GM19324 (cell line): ENCODE results near the gene CD63.

Experiments used
- ATAC-seq: cut with Tn5 transposase; IDR thresholded peaks from one replicate; pipeline ENCODE4 v1.9.1; 2021; ENCODE audit warnings: mild to moderate bottlenecking, moderate library complexity; ENCODE audit not compliant: unreplicated experiment, low FRiP score

The CD63 gene

DNA sequence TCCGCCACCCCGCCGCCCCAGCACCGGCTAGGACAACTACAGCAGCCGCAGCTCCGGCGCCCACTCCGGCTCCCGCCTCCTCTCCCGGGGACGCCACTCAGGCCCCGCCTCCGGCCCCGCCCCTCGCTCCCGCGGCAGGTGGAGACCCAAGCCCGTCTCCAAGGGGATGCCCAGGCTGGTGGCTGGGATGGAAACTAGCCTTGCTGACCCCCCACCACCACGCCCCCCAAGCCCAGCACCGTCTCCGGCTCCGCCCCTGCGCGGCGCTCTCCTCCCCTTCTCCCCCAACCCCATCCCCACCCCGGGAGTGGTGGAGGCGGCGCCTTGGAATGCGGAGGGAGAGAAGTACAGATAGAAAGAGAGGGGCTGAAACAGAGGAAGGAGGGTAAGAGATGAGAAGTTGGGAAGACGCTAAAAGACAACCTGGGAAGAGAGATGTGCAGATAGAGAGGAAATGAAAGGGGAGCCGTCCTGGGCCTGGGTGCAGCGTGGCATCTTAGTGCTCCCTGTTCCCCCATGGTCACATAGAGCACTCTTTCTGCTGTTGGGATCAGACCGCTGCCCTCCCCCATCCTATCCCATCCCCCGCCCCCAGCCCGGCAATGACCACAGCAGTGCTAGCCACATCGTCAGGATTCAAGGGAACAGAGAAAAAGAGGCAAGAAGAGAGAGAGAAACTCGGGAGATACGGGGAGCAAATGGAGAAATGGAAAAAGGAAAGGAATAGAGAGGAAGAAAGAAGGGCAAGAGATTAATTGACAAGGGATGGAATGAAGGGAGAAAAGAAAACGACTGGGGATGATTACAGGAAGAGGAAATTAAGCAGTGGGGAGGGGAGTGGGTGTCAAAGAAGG lies 20.7 kb downstream of the CD63 start, which contains the start of gene ITGA7:
Gene ITGA7, minus strand, starts transcription at position 64 of the 854 bp plus-strand sequence. CDS start 222 bp downstream, outside the sequence.
- ATAC-seq = no peak

DNA sequence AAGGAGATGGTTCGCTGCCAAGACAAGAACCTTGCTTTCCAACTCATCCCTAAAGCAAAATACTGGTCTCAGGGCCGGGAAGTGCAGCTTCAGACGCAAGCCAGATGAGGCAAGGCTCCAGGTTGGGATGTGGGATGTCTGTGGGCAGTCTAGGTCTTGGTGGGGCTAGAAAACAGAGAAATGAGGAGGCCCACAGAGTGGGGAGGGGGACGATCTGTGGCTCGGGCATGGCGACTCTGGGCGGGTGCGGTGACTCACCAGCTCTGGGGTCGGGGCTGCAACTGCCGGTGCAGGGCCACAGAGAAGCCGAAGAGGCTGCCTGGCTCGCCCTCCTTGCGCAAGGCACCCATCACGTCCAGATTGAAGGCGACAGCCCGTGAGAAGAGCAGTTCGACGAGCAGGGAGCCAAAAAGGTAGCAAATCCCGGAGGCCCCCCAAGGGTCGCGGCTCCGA lies 21.6 kb downstream of the CD63 start:
- ATAC-seq = no peak

DNA sequence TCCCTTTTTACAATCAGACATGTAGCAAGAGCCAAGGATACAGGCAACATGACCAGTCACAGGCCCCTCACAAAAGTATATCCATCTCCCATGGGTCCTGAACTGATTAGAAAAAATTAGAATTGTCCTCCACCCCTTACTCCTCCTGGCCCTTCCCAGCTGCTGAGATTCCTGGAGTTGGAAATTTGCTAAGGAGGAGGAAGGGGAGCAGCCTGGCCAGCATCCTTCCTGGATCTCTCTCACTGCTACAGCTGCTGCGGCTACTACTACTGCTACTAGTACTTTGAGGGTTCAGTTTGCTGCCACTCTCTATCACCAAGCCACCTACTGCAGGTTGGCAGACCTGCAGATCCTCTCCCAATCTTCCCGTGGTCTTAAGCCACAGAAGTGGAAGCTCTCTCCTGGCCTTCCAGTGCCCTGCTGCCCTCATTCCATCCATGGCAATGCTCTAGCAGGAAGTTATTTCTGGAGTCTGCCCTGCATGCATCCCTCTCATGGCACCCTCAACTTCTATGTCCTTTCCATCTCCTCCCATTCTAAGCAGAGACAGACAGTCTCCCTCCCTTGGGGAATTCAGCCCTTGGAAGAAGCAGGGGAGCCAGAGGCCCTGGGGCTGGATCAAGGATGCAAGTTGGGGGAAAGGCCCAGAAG lies 22.1 kb downstream of the CD63 start:
- no peak for ATAC-seq

DNA sequence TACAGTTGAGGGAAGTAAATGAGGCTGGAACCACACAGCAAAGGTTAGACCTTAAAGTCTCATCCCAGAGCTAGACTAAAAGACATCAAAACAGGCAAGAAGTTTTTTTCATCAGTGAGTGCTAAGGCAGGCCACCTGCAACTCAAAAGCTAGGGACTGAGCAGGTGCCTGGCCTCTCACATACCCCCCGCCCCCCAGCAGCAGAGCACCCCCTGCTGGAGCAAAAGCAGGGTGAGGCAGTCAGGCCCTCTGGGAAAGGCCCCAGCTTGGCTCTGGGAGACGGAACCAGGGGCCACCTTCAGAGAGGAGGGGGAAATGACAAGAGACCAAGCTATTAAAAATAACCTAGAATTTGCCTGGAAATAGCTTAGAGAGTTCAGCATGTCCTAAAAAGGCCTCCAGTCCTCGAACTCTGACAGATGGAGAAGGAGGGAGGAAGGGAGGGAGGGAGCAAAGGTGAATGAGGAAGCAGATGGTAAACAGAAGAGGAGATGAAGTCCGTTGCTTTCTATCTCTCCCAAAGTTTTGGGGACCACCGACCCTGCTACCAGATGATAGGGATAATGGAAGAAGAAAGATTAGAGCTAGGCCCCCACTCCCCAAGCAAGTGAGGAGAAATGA lies 22.9 kb downstream of the CD63 start:
- ATAC-seq = no peak

DNA sequence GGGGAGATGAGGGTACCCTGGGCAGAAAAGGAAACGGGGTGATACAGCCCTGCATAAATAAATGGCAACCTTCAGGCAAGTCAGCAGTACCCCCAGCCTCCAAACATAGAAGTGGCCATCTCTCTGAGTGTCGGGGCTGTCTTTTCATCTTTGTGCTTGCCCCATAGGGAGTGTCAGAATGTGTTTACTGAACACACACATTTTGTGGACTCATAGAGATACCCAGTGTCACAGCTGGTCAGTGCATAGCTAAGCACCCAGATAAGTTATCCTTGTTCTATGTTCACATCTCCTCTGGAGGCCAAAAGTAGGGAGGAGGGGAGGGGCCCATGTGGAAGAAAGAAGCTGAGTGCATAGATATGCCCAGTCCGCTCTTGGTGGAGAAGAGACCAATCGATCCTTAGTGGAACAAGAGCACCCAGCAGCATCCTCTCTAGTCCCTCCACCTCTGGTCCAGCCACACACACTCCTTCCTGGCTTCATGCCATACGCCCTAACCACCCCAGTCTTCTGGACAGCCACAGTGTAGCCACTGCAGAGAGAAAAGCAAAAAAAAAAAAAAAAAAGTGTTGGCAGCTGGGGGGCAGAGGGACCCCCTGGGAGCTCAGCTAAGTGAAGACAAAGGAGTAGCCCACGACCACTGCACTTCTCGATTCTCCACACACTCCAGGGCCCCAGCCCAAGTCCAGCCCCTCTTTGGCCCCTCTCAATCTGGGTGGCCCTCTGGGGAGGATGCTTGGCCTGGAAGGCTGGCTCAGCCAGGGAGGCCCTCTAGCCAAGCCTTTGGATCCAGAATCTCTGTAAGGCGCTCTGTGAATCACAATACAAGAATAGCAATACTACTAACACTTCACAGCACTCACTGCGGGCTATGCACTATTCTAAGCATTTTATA lies 23.7 kb downstream of the CD63 start:
- no peak for ATAC-seq

DNA sequence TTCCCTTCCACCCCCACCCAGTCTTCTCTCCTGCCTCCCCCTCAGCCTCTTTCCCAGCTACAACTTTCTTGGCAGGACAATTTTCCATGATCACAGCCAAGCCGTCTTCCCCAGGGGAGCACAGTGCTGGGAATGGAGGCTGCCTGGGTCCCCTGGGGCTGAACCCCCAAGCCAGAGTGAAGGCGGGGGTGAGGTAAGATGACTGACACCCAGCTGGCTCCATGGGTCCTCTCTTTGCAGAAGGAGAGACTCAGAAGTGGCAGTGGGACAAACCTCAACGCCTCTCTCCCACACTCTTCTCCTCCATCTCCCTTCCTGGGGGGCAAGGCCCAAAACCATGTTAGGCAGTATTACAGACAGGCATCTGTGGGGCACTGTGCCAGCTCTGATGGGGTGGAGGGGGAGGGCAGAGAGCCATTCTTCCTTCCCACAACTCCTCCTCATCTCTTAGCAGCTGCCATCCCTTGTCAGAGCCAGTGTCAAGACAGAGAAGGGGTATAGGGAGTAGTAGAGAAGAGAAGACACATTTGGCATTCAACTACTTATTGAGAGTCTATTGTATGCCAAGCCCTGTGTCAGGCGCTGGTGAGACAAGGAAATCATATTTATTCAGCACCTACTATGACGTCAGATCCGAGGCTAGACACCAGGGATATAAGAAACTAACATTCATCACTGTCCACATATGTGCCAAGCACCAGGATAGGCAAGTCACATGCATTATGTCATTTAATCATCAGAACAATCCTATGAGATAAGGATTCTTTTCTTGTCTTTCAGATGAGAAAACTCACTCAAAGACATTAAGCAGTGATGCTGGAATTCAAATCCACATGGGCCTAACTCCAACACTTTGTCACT lies 24.7 kb downstream of the CD63 start:
- no peak for ATAC-seq

DNA sequence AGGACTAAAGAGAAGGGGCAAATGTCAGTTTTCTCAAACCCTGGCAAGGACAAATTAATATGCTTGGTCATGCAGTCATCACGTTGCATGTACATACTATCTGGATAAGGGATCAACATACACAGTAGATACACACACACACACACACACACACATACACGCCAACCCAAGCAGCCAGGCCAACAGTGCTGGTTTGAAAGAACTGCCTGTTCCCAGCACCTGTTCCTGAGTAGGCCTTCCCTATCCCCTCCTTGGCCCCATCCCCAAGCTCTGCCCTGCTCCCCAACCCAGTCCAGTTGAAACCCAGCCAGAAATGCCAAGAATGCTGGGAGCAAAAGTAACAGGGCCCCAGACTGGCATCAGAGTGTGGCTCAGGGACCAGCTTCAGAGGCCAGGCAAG lies 25.5 kb downstream of the CD63 start:
- ATAC-seq = no peak

DNA sequence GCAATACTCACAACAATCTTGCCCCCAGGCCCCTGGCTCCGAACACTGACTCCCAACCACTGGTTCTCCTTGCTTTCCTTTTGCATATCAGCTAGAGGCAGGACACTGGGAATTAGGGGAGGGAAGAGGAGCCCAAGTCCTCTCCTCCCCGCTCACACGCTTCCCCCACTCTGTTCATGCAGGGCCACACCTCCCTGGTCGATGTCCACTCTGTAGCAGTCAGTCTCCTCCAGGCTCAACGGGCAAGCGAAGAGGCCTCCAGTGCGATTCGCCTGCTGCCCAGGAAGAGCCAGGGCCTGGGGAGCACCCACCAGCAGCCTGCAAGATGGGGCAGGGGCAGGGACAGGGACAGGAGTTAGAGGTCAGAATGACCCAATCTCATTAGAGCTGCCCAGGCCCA lies 25.9 kb downstream of the CD63 start:
- no peak for ATAC-seq

DNA sequence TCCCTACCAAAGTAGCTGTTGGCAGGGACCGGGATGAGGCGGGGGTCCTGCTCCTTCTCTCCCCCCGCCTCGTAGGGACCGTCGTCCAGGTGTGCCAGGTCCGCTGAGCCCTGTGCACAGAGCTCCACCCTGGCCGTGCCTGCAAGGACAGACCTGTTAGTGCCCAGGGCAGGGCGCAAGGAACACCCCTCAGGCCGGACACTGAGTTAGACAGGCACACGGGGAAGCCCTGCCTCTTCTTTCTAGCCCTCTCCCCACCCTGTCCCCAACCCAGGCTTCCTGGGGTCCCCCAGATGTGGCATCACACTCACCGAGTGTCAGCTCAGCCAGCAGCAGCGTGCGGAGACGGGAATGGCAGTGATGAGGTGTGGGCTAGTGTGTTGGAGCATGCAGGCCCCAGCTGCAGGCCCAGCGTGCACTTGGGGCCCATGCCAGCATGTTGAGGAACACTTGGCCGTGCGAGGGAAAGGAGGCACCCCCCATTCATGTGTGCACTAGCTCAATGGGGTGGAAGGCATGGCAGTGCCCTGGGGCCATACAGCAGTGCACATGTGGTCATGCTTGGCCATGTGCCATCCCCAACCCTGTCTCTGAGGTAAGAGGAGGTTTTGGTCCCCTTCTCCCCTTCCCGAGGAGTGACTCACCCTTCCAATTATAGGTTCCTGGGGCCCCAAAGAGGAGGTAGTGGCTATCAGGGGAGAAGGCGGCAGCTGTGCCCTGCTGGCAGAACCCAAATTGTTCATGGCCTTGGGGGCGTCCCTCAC lies 28.4 kb downstream of the CD63 start:
- no peak for ATAC-seq

DNA sequence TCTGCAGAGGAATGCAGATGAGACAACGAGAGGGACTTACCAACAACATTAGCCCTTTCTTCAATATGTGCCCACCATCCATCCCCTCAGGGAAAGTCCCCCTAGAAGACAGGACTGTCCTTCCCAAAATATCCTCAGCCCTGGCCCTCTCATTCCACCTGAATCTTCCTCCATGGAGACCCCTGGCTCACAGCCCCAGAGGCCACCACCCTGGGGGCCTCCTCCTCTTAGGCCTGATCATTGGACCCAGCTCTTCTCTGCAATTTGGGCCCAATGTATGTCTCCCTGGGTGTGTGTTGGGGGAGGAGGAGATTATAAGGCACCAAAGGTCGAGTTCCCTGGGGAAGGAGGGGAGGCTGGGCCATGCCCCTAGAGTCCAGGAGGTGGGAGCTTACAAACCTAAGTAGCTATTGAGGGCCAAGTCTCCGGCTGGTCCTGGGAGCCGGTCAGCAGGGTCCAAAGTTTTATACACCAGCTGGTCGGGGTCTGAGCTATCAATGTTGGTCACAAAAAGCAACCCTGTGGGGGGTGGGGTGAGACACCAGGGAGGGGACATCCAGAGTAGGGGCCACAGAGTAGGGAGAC lies 29.2 kb downstream of the CD63 start:
- ATAC-seq = no peak

DNA sequence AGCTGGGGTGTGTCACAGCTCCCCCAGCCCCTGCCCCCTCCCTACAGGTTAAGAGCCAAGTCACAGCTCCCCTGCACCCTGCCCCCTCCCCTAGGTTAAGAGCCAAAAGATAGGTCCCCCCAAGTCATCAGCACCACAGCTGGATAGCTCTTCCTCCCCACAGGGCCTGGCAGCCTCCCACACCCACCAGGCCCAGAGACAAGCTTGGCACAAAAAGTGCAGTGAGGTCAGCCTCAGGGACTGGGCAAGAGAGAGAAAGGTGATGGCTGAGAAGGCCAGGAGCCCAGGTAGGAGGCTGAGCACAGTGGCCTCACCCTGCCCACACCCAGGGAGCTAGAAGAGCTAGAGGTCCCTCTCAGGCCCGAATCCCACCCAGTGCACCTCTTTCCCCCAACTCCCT lies 29.8 kb downstream of the CD63 start:
- ATAC-seq = no peak

DNA sequence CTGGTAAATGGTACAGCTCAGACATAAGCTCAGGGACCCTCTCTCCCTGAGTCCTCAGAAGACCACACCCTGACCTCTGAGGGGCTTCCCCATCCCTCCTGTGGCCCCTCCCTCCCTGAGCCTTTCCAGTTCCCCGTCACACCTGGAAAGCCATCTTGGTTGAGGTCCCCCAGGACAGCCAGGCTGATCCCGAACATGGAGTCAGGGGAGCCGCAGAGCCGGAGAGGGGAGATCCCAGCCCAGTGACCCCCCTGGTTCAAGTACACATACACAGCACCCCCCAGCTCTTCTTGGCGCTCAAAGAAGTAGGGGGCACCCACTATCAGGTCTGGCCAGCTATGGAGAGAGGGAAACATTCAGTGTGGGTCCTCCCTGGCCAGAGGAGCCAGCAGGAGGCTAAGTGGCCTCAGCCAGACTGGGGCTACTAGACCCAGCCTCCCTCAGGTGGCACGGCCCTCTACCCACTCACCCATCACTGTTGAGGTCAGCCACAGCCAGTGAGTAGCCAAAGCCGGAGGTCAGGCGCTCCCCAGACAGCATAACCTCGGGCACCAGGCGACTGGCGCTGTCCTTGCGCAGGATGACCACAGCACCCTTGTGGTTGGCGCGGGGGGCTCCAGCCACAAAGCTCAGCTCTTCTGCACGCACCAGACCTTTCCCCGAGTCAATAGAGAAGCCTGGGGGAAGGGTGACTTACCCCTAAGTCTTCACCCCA lies 30.4 kb downstream of the CD63 start:
- ATAC-seq = no peak

DNA sequence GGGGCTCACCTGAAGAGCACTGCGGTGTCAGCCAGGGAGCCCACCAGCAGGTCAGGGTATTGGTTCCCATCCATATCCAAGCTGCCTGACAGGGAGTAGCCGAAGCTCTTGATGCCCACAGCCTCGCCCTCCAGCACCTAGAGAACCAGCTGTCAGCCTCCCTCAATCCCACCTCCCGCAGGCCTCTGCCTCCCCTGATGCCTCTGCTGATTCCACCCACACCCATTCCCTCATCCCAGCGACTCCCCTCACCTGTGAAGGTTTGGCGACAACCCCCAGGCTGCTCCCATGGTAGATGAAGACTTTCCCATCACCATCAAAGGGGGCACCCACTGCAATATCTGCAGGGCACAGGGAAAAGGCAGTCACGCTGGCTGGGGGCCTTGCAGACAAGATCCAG lies 31.1 kb downstream of the CD63 start:
- ATAC-seq = no peak

DNA sequence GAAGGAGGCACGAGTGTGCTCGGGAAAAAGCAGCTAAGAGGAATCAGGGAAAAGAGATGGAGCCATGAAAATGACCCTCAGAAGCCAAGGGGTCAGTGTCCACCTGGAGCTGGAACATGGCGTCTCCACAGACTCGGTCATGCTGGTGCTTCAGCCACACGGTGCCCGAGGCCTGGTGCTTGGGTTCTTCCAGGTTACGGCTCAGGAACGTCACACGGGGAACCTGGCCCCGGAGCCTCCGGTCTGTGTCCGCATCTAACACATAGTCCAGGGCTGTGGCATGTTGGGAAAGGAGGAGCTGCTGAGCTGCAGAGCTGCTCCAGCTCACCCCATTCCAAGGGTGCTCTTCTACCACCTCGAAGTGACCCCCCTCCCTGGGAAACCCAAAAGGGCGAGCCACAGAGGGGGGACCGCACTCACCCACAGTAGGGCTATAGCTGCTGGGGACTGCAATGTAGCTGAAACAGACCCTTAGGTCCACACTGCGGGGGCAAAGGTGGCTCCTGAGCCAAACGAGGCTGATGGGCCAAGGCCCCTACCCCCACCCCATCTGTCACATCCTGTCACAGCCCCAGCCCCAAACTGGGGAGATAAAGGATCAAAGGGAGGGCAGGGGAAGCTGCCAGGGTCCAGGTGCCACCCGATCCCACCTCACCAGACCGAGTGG lies 31.9 kb downstream of the CD63 start:
- ATAC-seq = no peak

DNA sequence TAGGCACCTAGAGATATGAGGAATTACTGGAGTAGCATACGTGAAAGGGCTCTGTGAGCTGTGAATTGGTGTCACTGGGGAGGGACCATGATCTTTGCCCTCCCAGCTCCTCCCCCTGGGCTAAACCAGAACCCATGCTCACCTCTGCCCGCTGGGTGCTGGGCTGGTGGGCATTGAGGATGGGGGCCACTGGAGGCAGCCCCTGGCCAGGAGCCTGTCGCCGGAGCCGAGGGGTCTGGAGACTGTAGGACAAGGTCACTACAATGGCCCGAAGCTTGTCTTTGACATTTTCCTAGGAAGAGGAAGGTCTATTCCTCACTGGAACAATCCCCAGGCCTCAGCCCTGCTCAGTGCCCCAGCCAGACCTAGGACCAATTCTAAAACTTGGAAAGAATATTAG lies 32.7 kb downstream of the CD63 start:
- ATAC-seq = no peak

DNA sequence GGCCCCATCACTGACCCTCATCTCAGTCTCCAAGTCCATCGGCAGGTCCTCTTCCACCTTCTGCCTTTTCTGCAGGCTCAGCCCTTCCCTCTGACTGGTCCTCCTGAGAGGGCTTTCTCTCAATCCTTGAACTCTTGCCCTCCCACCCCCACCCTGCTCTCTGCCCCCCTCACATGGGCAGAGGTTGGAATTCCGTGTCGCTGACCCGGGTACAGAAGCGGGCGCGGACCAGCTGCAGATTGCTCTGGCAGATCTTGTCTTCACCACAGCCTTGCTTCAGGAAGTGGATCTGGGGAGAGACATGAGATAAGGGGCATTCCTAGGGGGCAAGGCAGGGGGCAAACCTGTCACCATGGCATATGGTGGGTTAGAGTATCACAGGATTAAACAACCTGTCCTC lies 33.5 kb downstream of the CD63 start:
- no peak for ATAC-seq

DNA sequence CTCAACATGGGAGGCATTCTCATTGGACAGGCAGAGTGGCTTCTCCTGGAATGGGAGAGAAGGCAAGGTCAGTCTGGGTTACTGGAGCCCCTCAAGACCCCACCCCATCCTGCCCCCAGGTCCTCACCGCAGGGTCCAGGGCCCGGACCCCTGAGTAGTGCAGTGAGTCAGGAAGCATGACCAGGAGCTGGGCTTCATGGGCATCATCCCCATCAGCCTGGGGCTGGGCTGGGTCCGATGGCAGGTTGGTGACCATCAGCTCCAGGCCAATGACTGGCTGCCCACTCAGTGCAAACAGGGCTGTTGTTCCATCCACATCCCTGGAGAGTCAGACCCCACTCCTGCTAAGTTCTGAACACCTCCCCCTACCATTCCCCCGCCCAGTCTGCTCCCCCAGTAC lies 34.2 kb downstream of the CD63 start:
- no peak for ATAC-seq

DNA sequence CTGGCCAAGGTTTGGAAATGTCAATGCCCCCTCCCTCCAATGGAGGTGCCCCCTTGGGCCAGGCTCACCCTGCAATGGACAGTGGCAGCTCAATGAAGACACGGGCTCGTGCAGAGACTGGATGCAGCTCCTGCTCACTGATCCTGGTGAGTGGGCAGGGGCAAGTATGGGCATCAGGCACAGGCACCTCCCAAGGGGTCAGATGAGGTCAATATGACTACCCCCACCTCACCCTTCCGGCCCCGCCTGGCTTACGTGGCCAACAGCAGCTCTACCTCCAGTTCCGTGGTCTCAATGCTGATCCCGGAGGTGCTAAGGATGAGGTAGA lies 34.7 kb downstream of the CD63 start:
- ATAC-seq = no peak
